GM12872 (cell line): ENCODE results near the gene TYK2.

Source experiments
- TF ChIP-seq, protein P1 (sequence below): IDR thresholded peaks from 3 replicates; pipeline ENCODE4 v1.5.1; 2011; ENCODE audit warnings: low read depth, mild to moderate bottlenecking, low read length, moderate library complexity; ENCODE audit not compliant: insufficient read depth

TYK2 gene

DNA sequence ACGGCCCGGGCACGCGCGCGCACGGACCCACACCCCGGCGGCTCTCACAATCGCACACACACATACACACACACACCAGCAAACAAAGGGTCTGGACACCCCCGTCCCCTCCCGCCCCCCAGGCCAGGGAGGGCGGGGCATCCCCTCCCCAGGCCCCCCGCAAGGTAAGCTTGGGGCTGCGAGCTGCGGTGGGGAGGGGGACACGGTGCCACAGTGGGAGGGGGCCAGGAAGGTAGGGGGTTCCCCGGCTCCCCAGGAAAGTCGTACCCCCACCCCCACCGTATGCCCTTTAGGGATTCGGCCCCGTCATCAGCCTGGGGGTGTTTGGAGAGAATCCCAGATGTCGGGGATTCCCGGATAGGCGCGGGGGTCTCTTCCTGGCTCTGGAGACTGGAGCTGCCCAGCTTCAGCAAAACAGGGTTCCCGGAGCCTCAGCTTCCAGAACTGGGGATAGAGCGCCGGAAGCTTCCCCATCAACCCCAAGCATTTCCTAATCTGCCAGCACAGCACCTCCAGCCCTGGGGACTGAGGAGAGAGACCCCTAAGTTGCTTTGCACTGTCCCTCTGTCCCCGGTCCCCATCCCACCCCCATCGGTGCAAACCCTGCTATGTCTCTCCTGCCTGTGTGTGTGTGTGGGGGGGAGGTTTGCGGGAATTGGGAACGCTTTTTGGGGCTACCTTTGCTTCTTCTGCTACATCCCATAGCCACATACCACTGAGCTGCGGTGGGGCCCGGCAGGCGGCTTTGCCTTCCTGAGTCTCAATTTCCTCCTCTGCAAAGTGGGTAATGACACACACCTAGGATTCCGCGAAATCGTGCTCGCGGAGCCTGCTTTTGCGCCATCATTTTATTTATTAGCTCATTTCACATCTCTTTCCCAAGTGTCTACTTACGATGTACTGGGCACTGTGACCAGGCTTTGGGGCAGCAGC lies 24.8 kb upstream of the TYK2 start:
- TF ChIP-seq, protein P1, sequence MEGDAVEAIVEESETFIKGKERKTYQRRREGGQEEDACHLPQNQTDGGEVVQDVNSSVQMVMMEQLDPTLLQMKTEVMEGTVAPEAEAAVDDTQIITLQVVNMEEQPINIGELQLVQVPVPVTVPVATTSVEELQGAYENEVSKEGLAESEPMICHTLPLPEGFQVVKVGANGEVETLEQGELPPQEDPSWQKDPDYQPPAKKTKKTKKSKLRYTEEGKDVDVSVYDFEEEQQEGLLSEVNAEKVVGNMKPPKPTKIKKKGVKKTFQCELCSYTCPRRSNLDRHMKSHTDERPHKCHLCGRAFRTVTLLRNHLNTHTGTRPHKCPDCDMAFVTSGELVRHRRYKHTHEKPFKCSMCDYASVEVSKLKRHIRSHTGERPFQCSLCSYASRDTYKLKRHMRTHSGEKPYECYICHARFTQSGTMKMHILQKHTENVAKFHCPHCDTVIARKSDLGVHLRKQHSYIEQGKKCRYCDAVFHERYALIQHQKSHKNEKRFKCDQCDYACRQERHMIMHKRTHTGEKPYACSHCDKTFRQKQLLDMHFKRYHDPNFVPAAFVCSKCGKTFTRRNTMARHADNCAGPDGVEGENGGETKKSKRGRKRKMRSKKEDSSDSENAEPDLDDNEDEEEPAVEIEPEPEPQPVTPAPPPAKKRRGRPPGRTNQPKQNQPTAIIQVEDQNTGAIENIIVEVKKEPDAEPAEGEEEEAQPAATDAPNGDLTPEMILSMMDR = no peak

DNA sequence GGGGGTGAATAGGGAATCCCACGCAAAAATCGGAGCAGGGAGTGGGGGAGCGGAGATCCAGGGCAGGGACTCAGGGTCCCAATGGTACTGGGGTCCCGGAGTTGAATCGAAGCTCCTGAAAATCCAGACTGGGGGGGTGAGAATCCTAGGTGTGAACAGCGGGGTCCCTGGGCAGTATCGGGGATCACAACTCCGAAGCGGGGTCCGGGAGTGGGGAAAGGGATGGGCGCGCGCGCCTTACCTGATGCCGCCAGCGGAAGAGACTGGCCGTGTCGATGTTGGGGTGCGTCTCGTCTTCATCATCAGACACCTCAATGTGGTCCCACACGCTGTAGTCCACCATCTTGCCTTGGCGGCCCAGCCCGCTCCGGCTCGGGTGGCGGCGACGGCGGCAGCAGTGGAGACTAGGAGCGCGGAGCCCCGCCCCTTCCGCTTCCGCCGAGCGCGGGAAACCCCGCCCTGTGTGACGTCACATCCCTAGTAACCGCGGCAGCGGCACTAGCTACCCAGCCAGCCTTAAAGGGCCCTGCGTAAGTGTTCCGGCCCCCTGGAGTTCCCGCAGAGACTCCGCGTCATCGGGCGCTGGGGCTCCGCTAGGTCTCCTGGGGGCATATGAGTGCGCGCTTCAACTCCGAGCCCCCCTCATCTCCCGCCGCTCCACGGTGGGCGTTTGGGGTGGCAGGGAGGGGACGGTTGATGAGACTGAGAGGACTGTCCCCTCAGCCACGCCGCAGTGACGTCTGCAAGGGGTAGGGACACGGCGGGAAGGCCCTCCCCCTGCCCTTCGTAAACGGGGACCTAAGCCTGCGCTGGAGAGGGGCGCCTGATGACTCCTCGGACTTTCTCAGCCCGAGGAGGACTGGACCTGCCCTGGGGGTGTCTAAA lies 23.0 kb upstream of the TYK2 start, which contains the start of gene CDC37:
CDC37 (minus strand) TSS at position 406 of the 885 bp plus-strand sequence; CDS start at position 343, 63 bp downstream.
- TF ChIP-seq, protein P1 = no peak

DNA sequence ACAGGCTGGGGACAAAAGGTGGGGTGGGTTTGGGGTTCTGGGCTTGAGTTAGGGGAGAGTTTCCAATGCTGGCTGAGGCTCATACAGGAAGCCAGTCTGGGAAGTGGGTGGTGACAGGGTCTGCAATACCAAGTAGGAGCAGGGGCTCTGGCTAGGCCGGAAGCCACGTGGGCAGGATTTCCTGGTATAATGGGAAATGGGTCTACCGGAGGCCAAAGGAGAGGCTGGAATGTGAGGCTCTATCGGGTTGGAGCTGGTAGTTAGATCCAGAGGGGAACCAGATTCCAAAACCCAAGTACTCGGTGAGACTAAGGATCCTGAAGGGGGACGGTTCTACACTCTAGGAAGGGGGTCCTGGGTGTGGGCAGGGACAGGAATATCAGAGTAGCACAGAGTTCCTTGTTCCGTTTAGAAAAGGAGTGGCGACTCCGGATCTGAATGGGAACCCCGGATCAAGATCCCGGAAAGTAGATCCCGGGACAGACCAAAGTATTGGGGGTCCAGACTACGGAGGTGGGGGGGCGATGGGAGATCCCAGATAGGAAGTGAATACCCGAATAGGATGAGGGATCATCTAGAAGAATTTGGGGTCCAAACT lies 22.2 kb upstream of the TYK2 start:
- TF ChIP-seq, protein P1 = no peak

DNA sequence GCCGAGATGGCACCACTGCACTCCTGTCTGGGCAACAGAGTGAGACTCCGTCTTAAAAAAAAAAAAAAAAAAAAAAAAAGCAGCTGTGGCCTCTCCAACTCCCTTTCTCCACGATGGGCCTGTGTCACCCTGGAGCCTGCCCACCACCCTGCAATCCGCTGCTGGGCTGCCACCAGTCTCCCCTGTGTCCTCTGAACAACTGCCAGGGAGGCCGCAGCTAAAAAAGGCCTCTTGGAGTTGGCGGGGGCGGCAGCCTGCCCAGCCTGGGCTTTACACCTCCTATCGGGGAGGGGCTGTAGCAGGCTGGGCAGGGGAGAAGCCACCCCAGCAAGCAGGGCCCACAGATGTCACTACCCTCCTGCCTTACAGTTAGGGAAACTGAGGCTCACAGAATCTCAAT lies 19.5 kb upstream of the TYK2 start:
- TF ChIP-seq, protein P1 = no peak

DNA sequence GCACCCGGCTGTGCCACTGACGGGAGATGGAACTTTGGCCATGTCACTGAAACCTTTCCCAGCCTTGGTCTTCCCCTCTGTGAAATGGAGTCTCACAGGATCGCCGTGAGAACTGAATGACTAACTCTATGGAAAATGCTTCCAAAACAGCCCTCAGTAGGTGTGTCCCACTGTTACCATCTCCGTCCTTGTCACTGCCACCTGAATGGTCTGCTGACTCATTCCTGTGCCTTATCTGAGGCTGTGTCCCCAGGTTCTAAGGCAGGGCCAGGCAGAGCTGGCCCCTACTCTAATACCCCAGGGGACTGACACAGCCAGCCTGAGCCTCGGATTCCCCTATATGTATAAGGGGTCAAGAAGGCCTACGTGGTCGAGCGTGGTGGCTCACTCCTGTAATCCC lies 18.4 kb upstream of the TYK2 start:
- TF ChIP-seq, protein P1 = no peak

DNA sequence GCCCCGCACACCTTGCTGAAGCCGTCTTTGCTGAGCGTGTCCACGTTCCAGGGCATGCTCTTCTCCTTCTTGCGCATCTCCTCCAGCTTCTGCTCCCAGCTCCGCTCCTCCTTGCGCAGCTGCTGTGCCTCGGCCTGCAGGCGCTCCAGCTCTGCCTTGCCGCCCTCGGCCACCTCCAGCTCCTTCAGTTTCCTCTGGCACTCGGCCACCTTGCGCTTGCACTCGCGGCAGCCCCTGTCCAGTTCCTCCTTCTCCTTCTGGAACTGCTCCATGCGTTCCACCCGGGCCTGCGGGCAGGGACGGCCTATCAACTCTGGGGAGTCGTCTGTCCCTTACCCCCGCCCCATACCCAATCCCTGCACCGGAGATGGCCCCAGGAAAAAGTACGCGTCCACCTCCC lies 15.5 kb upstream of the TYK2 start:
- TF ChIP-seq, protein P1 = no peak

DNA sequence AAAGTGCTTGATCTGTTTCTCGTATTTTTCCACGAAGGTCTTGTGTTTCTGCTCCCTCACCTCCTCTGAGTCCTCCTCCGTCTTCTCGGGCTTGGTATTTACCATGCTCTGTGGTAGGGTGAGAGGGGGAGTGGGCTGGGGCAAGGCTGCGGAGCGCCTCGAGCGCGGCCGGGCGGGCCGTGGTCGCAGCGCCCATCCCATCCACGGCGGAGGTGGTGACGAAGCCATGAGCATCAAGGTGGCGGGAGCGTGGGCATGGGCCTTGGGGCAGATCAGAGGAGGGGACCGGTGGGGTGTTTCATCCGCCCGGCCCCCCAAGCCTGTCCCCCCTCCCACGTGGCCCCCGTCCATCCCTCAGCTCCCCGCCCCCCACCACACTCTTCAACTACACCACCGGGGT lies 15.1 kb upstream of the TYK2 start:
- TF ChIP-seq, protein P1 = no peak
